Gastrocnemius medialis (tissue), 4 donors: ENCODE measurements around the gene MEGF11. TPM values are rescaled to one million over a fixed set of nuclear protein-coding genes. Genes with fewer than 3 reads are reported as not detected.

Experiments used
- ATAC-seq, 2 donors: fragments of 150-250 bp; one replicate each; pipeline ENCODE4 v1.9.1; 2016
- DNase-seq, 2 donors: peaks; one replicate each; pipeline ENCODE4 v3.0.0-alpha.2; 2019
- H3K27ac ChIP-seq, 4 donors: fragments of 200-600 bp; sonication (generic); 1 replicate in 1 of 4; 2 replicates in 3 of 4; pipeline ENCODE4 v1.5.1; 2016 to 2018; ENCODE audit warnings: mild to moderate bottlenecking in 2 of 4, moderate library complexity in 1 of 4
- H3K27me3 ChIP-seq, 3 donors: fragments of 200-600 bp; sonication (generic) in 2 of 3; 1 replicate in 1 of 3; 2 replicates in 2 of 3; pipeline versions ENCODE4 v1.5.1 to v1.6.0; 2016 to 2019; ENCODE audit warnings: mild to moderate bottlenecking in 1 of 3, moderate library complexity in 1 of 3
- H3K36me3 ChIP-seq, 2 donors: fragments of 200-600 bp; sonication (generic) in 1 of 2; one replicate each; pipeline ENCODE4 v1.5.1; 2017 to 2018
- H3K4me1 ChIP-seq, 2 donors: fragments of 200-600 bp; sonication (generic) in 1 of 2; one replicate each; pipeline ENCODE4 v1.5.1; 2016 to 2017; ENCODE audit warnings: mild to moderate bottlenecking in 2 of 2
- H3K4me3 ChIP-seq, 4 donors: fragments of 200-600 bp; sonication (generic) in 3 of 4; 1 replicate in 1 of 4; 2 replicates in 3 of 4; pipeline ENCODE4 v1.5.1; 2016 to 2019; ENCODE audit warnings: mild to moderate bottlenecking in 2 of 4
- H3K9me3 ChIP-seq, 3 donors: fragments of 200-600 bp; sonication (generic) in 2 of 3; 1 replicate in 1 of 3; 2 replicates in 2 of 3; pipeline ENCODE4 v1.5.1; 2016 to 2019
- CTCF ChIP-seq, 5 experiments: fragments of 450-650 bp in 3 of 5; fragments of 200-600 bp in 2 of 5; sonication (generic) in 2 of 5; IDR thresholded peaks in 4 of 5; conservative IDR thresholded peaks in 1 of 5; 1 replicate in 4 of 5; 2 replicates in 1 of 5; pipeline ENCODE4 v1.5.1; 2016 to 2019; ENCODE audit warnings: antibody characterized with exemption in 5 of 5, mild to moderate bottlenecking in 3 of 5, moderate library complexity in 3 of 5
- POLR2A ChIP-seq, 2 donors: fragments of 450-650 bp; IDR thresholded peaks; one replicate each; pipeline ENCODE4 v1.6.1; 2017; ENCODE audit warnings: antibody characterized with exemption in 2 of 2, mild to moderate bottlenecking in 2 of 2, moderate library complexity in 2 of 2
- in situ Hi-C, 4 donors: fragments of 200-750 bp; cut with MboI; loops; one replicate each; pipeline versions ENCODE4 v1.15.0 to v1.8.0; 2017; ENCODE audit warnings: low sequenced_read_pairs in 4 of 4
- intact Hi-C: fragments of 100-400 bp; cut with DNase I; formaldehyde crosslinking; loops from one replicate; pipeline ENCODE4 v1.15.1; 2023; ENCODE audit warnings: low total_unique reads
- total RNA-seq, 4 donors: library from RNA; depleted of rRNA; stranded (reverse); fragments of >200 nt; gene quantifications; one replicate each; pipeline versions ENCODE4 v1.1.0 to v1.2.3, GENCODE V29; 2016

Gene MEGF11
- total RNA-seq, 4 donors from 2014 or later, result not detected

- no peaks in the 10 kb centered on the region for H3K36me3 ChIP-seq
- TF ChIP-seq POLR2A (IDR thresholded peaks at IDR 0.05) (no peak), CTCF (IDR thresholded peaks at IDR 0.05 in 4 of 5, conservative IDR thresholded peaks at IDR 0.05 in 1 of 5) (no peak)
- H3K27me3 ChIP-seq, result peaks cover 0 to 8% (median 7%) of the 10 kb centered on the region in 3 donors
- H3K4me3 ChIP-seq, result no peak overlapping the region
- H3K9me3 ChIP-seq, result no peaks in the 10 kb centered on the region
- no peak for ATAC-seq
- H3K4me1 ChIP-seq, result no peaks in the 10 kb centered on the region
- no peak overlapping the region for H3K27ac ChIP-seq
- in situ Hi-C loops (no loop called here), intact Hi-C loops (no loop called here)
- DNase-seq, result no peak
Observed at GRCh38 chr15:66036859-66037258, 216.7 kb downstream of the MEGF11 start.

GRCh38 chr15:66035901-66036300, 217.6 kb downstream of the MEGF11 start:
- ATAC-seq (no peak), DNase-seq (no peak)
- no peaks in the 10 kb centered on the region for H3K4me1 ChIP-seq
- no peak overlapping the region for H3K4me3 ChIP-seq
- TF ChIP-seq POLR2A (IDR thresholded peaks at IDR 0.05) (no peak), CTCF (IDR thresholded peaks at IDR 0.05 in 4 of 5, conservative IDR thresholded peaks at IDR 0.05 in 1 of 5) (no peak)
- no peaks in the 10 kb centered on the region for H3K9me3 ChIP-seq
- peaks cover 0 to 7% (median 3%) of the 10 kb centered on the region in 3 donors for H3K27me3 ChIP-seq
- no peak overlapping the region for H3K27ac ChIP-seq
- no peaks in the 10 kb centered on the region for H3K36me3 ChIP-seq
- intact Hi-C loops, result no loop called here
- in situ Hi-C loops, result no loop called here

- Histone ChIP-seq H3K36me3 (no peaks in the 10 kb centered on the region), H3K9me3 (no peaks in the 10 kb centered on the region), H3K4me3 (no peak overlapping the region), H3K27ac (no peak overlapping the region), H3K27me3 (peaks cover 0 to 7% (median 0%) of the 10 kb centered on the region in 3 donors), H3K4me1 (no peaks in the 10 kb centered on the region)
- DNase-seq (no peak), ATAC-seq (no peak)
- in situ Hi-C loops, result no loop called here
- intact Hi-C loops, result no loop called here
- TF ChIP-seq POLR2A (IDR thresholded peaks at IDR 0.05) (no peak), CTCF (IDR thresholded peaks at IDR 0.05 in 4 of 5, conservative IDR thresholded peaks at IDR 0.05 in 1 of 5) (no peak)
Observed at GRCh38 chr15:66033143-66033542, 220.4 kb downstream of the MEGF11 start.

- Histone ChIP-seq H3K4me3 (no peak overlapping the region), H3K4me1 (no peaks in the 10 kb centered on the region), H3K27me3 (peaks cover 0 to 3% (median 0%) of the 10 kb centered on the region in 3 donors), H3K36me3 (no peaks in the 10 kb centered on the region), H3K9me3 (no peaks in the 10 kb centered on the region), H3K27ac (no peak overlapping the region)
- in situ Hi-C loops (no loop called here), intact Hi-C loops (no loop called here)
- no peak for TF ChIP-seq POLR2A (IDR thresholded peaks at IDR 0.05)
- no peak for TF ChIP-seq CTCF (IDR thresholded peaks at IDR 0.05 in 4 of 5, conservative IDR thresholded peaks at IDR 0.05 in 1 of 5)
- ATAC-seq (no peak), DNase-seq (no peak)
Observed at GRCh38 chr15:66032006-66032405, 221.5 kb downstream of the MEGF11 start.

- Histone ChIP-seq H3K9me3 (no peaks in the 10 kb centered on the region), H3K4me1 (no peaks in the 10 kb centered on the region), H3K36me3 (no peaks in the 10 kb centered on the region), H3K4me3 (no peak overlapping the region), H3K27me3 (no peaks in the 10 kb centered on the region), H3K27ac (no peak overlapping the region)
- intact Hi-C loops, result no loop called here
- ATAC-seq (no peak), DNase-seq (no peak)
- in situ Hi-C loops, result no loop called here
- TF ChIP-seq CTCF (IDR thresholded peaks at IDR 0.05 in 4 of 5, conservative IDR thresholded peaks at IDR 0.05 in 1 of 5) (no peak), POLR2A (IDR thresholded peaks at IDR 0.05) (no peak)
Observed at GRCh38 chr15:66030650-66031049, 222.9 kb downstream of the MEGF11 start.
